Endodermal cell (in vitro differentiated cells): Measurements from ENCODE around the gene IFITM10. TPM values are rescaled to one million over a fixed set of nuclear protein-coding genes. Genes with fewer than 3 reads are reported as not detected.

ENCODE experiments used
- DNase-seq: peaks from one replicate; pipeline ENCODE4 v3.0.0-alpha.2; 2017
- H3K27ac ChIP-seq: 2 replicates; pipeline ENCODE4 v1.5.1; 2013; ENCODE audit warnings: mild to moderate bottlenecking, low read depth, low read length, moderate library complexity
- H3K27me3 ChIP-seq: 2 replicates; pipeline ENCODE4 v1.6.1; 2013; ENCODE audit warnings: mild to moderate bottlenecking, low read length, moderate library complexity; ENCODE audit not compliant: insufficient read depth, control insufficient read depth, poor library complexity, severe bottlenecking
- H3K36me3 ChIP-seq: 2 replicates; pipeline ENCODE4 v1.7.0; 2013; ENCODE audit warnings: mild to moderate bottlenecking, low read length, moderate library complexity; ENCODE audit not compliant: control insufficient read depth, insufficient read depth
- H3K4me1 ChIP-seq: one replicate; pipeline ENCODE4 v1.7.0; 2013; ENCODE audit warnings: low read length; ENCODE audit not compliant: control insufficient read depth, insufficient read depth
- H3K4me3 ChIP-seq: 2 replicates; pipeline ENCODE4 v1.5.1; 2013; ENCODE audit warnings: mild to moderate bottlenecking, low read length, moderate library complexity
- H3K9ac ChIP-seq: 2 replicates; pipeline ENCODE4 v1.6.1; 2013; ENCODE audit warnings: mild to moderate bottlenecking, low read length, moderate library complexity; ENCODE audit not compliant: poor library complexity, severe bottlenecking; ENCODE audit errors: extremely low read depth
- H3K9me3 ChIP-seq: 2 replicates; pipeline ENCODE4 v1.6.1; 2013; ENCODE audit warnings: mild to moderate bottlenecking, low read length, moderate library complexity; ENCODE audit not compliant: control insufficient read depth
- H3K27ac Mint-ChIP-seq: 2 replicates; pipeline ENCODE4 v1.8.0; 2020; ENCODE audit warnings: mixed read lengths
- H3K27me3 Mint-ChIP-seq: 2 replicates; pipeline ENCODE4 v1.8.0; 2021; ENCODE audit warnings: mild to moderate bottlenecking, mixed read lengths; ENCODE audit not compliant: insufficient read depth
- H3K36me3 Mint-ChIP-seq: 2 replicates; pipeline ENCODE4 v1.8.0; 2020; ENCODE audit warnings: low read depth, mixed read lengths
- H3K4me1 Mint-ChIP-seq: 2 replicates; pipeline ENCODE4 v1.8.0; 2020; ENCODE audit warnings: mixed read lengths
- H3K4me3 Mint-ChIP-seq: 2 replicates; pipeline ENCODE4 v1.8.0; 2020; ENCODE audit warnings: mild to moderate bottlenecking, moderate library complexity, mixed read lengths
- H3K9me3 Mint-ChIP-seq: 2 replicates; pipeline ENCODE4 v1.8.0; 2020; ENCODE audit warnings: mild to moderate bottlenecking, mixed read lengths
- WGBS, 2 experiments: methylation state at CpG; one replicate each; pipeline versions ENCODE4 v1.1.5 to v1.1.7; 2013; ENCODE audit warnings: missing lambda C conversion rate in 2 of 2, mixed read lengths in 1 of 2; ENCODE audit not compliant: insufficient coverage in 1 of 2, insufficient read length in 1 of 2; 5-methylcytosine and 5-hydroxymethylcytosine counted together
- total RNA-seq, 2 donors: library from RNA; stranded (reverse); fragmentation: NEBNext Ultra II Directional in 1 of 2; extraction: Animal tissue kit (Norgen Biotek cat#: 25700) in 1 of 2; gene quantifications; 2 replicates in 1 of 2; 3 replicates in 1 of 2; pipeline ENCODE4 v1.2.1, GENCODE V29; 2021
- TF ChIP-seq, protein P1 (sequence below): fragments of 200-600 bp; sonication (generic); conservative IDR thresholded peaks from 2 replicates; pipeline ENCODE4 v1.5.0; 2021; ENCODE audit warnings: antibody characterized with exemption, mild to moderate bottlenecking

IFITM10 gene
- total RNA-seq, 2 donors from 2014 or later, result 0.75 to 1.0 TPM

GRCh38 chr11:1781593-1781975 lies 31.2 kb upstream of the IFITM10 start:
- Mint-ChIP-seq H3K9me3 (no peaks in the 10 kb centered on the region), H3K4me1 (peaks cover 8% of the 10 kb centered on the region)
- H3K27ac ChIP-seq, result no peak overlapping the region

GRCh38 chr11:1780700-1781592 lies 30.6 kb upstream of the IFITM10 start:
- Histone ChIP-seq H3K9ac (no peak overlapping the region), H3K4me3 (no peak overlapping the region), H3K4me1 (no peaks in the 10 kb centered on the region), H3K27me3 (no peaks in the 10 kb centered on the region), H3K36me3 (no peaks in the 10 kb centered on the region), H3K9me3 (no peaks in the 10 kb centered on the region), H3K27ac (no peak overlapping the region)
- Mint-ChIP-seq H3K27ac (no peak overlapping the region), H3K27me3 (peaks cover 25% of the 10 kb centered on the region), H3K9me3 (no peaks in the 10 kb centered on the region), H3K4me1 (peaks cover 8% of the 10 kb centered on the region), H3K36me3 (no peaks in the 10 kb centered on the region), H3K4me3 (no peak overlapping the region)
- TF ChIP-seq, protein P1, sequence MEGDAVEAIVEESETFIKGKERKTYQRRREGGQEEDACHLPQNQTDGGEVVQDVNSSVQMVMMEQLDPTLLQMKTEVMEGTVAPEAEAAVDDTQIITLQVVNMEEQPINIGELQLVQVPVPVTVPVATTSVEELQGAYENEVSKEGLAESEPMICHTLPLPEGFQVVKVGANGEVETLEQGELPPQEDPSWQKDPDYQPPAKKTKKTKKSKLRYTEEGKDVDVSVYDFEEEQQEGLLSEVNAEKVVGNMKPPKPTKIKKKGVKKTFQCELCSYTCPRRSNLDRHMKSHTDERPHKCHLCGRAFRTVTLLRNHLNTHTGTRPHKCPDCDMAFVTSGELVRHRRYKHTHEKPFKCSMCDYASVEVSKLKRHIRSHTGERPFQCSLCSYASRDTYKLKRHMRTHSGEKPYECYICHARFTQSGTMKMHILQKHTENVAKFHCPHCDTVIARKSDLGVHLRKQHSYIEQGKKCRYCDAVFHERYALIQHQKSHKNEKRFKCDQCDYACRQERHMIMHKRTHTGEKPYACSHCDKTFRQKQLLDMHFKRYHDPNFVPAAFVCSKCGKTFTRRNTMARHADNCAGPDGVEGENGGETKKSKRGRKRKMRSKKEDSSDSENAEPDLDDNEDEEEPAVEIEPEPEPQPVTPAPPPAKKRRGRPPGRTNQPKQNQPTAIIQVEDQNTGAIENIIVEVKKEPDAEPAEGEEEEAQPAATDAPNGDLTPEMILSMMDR, result no peak
- 89 to 91% methylated on average over 14 to 25 of the region's 25 CpGs for WGBS, 2 experiments
- DNase-seq, result no peak

More at GRCh38 chr11:1781593-1781975, 31.2 kb upstream of the IFITM10 start:
- Mint-ChIP-seq H3K4me3 (no peak overlapping the region), H3K27me3 (peaks cover 26% of the 10 kb centered on the region), H3K36me3 (no peaks in the 10 kb centered on the region), H3K27ac (no peak overlapping the region)
- Histone ChIP-seq H3K9me3 (no peaks in the 10 kb centered on the region), H3K27me3 (no peaks in the 10 kb centered on the region), H3K4me1 (no peaks in the 10 kb centered on the region), H3K36me3 (no peaks in the 10 kb centered on the region), H3K4me3 (no peak overlapping the region), H3K9ac (no peak overlapping the region)
- no peak for DNase-seq
- TF ChIP-seq, protein P1, result no peak
- 88 to 92% methylated on average over 6 to 9 of the region's 9 CpGs for WGBS, 2 experiments

GRCh38 chr11:1779806-1780699 lies 29.7 kb upstream of the IFITM10 start:
- H3K4me3 Mint-ChIP-seq, result no peak overlapping the region
- no peaks in the 10 kb centered on the region for H3K36me3 ChIP-seq
- TF ChIP-seq, protein P1, result no peak
- H3K4me1 Mint-ChIP-seq, result peaks cover 7% of the 10 kb centered on the region
- H3K27me3 Mint-ChIP-seq, result peaks cover 26% of the 10 kb centered on the region
- H3K4me3 ChIP-seq, result no peak overlapping the region
- no peaks in the 10 kb centered on the region for H3K36me3 Mint-ChIP-seq
- no peaks in the 10 kb centered on the region for H3K4me1 ChIP-seq
- no peak for DNase-seq
- no peaks in the 10 kb centered on the region for H3K9me3 ChIP-seq
- no peaks in the 10 kb centered on the region for H3K27me3 ChIP-seq
- no peak overlapping the region for H3K9ac ChIP-seq
- WGBS, 2 experiments, result 89 to 93% methylated on average over 14 to 34 of the region's 34 CpGs
- no peak overlapping the region for H3K27ac ChIP-seq
- H3K27ac Mint-ChIP-seq, result no peak overlapping the region
- H3K9me3 Mint-ChIP-seq, result no peaks in the 10 kb centered on the region
